NCI-H524 (cell line): ENCODE data around the gene MDGA2.
A peak's percentile ranks its signal among the peaks of the same experiment; 100 is the strongest.

Experiments used
- DNase-seq, 2 experiments: peaks; one replicate each; lab custom pipeline; 2025; lab: John Stamatoyannopoulos, UW

The MDGA2 gene

GRCh38 chr14:47675466-47676314 lies at the start of gene MDGA2:
Gene MDGA2, minus strand, starts transcription at chr14:47675605.
- peak; percentile 62 to 79 for DNase-seq

- DNase-seq = no peak
Measured at GRCh38 chr14:47722929-47723693, 47.7 kb upstream of the MDGA2 start.

GRCh38 chr14:47720281-47720680 lies 44.9 kb upstream of the MDGA2 start:
- DNase-seq = no peak

GRCh38 chr14:47715330-47715729 lies 39.9 kb upstream of the MDGA2 start:
- DNase-seq = no peak

GRCh38 chr14:47710581-47710980 lies 35.2 kb upstream of the MDGA2 start:
- DNase-seq = no peak

- no peak for DNase-seq
Measured at GRCh38 chr14:47705683-47706082, 30.3 kb upstream of the MDGA2 start.

- DNase-seq = no peak
Measured at GRCh38 chr14:47691829-47692228, 16.4 kb upstream of the MDGA2 start.

GRCh38 chr14:47678993-47679392 lies 3.6 kb upstream of the MDGA2 start:
- DNase-seq = peak in 1 of 2 experiments; percentile 52

GRCh38 chr14:47678157-47678556 lies 2.8 kb upstream of the MDGA2 start:
- DNase-seq = no peak

- DNase-seq = peak in 1 of 2 experiments; percentile 62
Measured at GRCh38 chr14:47676315-47676617, 861 bp upstream of the MDGA2 start.

- DNase-seq = peak; percentile 48 to 55
Measured at GRCh38 chr14:47674543-47675465, 601 bp downstream of the MDGA2 start.

GRCh38 chr14:47674148-47674542 lies 1.3 kb downstream of the MDGA2 start:
- DNase-seq = peak; percentile 48 to 69

GRCh38 chr14:47665337-47666134 lies 9.9 kb downstream of the MDGA2 start:
- no peak for DNase-seq

- no peak for DNase-seq
Measured at GRCh38 chr14:47662466-47662865, 12.9 kb downstream of the MDGA2 start.

- DNase-seq = no peak
Measured at GRCh38 chr14:47660158-47660557, 15.2 kb downstream of the MDGA2 start.

GRCh38 chr14:47658041-47658440 lies 17.4 kb downstream of the MDGA2 start:
- DNase-seq = no peak

GRCh38 chr14:47657143-47657542 lies 18.3 kb downstream of the MDGA2 start:
- DNase-seq = no peak

- DNase-seq = no peak
Measured at GRCh38 chr14:47651337-47651736, 24.1 kb downstream of the MDGA2 start.

- no peak for DNase-seq
Measured at GRCh38 chr14:47637753-47638152, 37.7 kb downstream of the MDGA2 start.

- no peak for DNase-seq
Measured at GRCh38 chr14:47626151-47627035, 49.0 kb downstream of the MDGA2 start.
